ENCODE data around the gene PCDHA3.
A peak's percentile ranks its signal among the peaks of the same experiment; 100 is the strongest.
"Not testable (repeated sequence)": the region's sequence is repeated elsewhere in the genome, so short reads cannot be mapped to it uniquely, and the experiment has no call there.

The PCDHA3 gene

DNA sequence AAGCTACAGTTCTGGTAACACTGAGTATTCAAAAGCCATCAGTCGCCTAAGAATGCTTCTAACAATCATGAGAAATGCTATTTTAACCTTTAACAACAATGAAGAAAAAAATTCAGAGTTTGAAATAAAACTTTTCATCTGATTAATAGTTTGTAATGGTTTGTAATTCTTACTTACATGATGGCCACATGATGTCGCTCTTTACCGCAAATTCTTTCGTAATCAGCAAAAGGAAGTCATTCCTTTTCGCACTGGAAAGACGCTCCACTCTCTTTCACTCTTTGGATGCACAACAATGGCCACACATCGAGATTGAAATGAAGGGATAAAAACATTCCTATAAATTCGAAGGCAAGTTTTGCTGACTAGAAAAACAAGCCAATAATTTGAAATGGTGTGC is 33.1 kb downstream of the PCDHA3 start, which contains the start of gene PCDHA7:
Gene PCDHA7 (plus strand): TSS at position 277 of the 400 bp plus-strand sequence. CDS start 115 bp downstream, at position 392.
- DNase-seq (ENCODE audit: insufficient read length, low spot score) (no peak), FAIRE-seq (no peak)
- TF ChIP-seq POLR2A (IDR thresholded peaks at IDR 0.05; ENCODE audit: low read depth, low read length): no peak

DNA sequence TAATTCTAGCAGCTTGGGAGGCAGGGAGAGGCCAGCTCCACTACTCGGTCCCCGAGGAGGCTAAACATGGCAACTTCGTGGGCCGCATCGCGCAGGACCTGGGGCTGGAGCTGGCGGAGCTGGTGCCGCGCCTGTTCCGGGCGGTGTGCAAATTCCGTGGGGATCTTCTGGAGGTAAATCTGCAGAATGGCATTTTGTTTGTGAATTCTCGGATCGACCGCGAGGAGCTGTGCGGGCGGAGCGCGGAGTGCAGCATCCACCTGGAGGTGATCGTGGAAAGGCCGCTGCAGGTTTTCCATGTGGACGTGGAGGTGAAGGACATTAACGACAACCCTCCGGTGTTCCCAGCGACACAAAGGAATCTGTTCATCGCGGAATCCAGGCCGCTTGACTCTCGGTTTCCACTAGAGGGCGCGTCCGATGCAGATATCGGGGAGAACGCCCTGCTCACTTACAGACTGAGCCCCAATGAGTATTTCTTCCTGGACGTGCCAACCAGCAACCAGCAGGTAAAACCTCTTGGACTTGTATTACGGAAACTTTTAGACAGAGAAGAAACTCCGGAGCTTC is 33.7 kb downstream of the PCDHA3 start:
- not testable (repeated sequence) for DNase-seq (ENCODE audit: insufficient read length, low spot score); FAIRE-seq

DNA sequence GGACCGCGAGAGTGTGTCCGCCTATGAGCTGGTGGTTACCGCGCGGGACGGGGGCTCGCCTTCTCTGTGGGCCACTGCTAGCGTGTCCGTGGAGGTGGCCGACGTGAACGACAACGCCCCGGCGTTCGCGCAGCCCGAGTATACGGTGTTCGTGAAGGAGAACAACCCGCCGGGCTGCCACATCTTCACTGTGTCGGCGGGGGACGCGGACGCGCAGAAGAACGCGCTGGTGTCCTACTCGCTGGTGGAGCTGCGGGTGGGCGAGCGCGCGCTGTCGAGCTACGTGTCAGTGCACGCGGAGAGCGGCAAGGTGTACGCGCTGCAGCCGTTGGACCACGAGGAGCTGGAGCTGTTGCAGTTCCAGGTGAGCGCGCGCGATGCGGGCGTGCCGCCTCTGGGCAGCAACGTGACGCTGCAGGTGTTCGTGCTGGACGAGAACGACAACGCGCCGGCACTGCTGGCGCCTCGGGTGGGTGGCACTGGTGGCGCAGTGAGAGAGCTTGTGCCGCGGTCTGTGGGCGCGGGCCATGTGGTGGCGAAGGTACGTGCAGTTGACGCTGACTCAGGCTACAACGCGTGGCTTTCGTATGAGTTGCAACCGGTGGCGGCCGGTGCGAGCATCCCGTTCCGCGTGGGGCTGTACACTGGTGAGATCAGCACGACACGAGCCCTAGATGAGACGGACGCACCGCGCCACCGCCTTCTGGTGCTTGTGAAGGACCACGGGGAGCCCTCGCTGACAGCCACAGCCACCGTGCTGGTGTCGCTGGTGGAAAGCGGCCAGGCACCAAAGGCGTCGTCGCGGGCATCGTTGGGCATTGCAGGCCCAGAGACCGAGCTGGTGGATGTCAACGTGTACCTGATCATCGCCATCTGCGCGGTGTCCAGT is 35.0 kb downstream of the PCDHA3 start:
- no peak for FAIRE-seq
- no peak for DNase-seq (ENCODE audit: insufficient read length, low spot score)
- no peak for TF ChIP-seq POLR2A (IDR thresholded peaks at IDR 0.05; ENCODE audit: low read depth, low read length)

DNA sequence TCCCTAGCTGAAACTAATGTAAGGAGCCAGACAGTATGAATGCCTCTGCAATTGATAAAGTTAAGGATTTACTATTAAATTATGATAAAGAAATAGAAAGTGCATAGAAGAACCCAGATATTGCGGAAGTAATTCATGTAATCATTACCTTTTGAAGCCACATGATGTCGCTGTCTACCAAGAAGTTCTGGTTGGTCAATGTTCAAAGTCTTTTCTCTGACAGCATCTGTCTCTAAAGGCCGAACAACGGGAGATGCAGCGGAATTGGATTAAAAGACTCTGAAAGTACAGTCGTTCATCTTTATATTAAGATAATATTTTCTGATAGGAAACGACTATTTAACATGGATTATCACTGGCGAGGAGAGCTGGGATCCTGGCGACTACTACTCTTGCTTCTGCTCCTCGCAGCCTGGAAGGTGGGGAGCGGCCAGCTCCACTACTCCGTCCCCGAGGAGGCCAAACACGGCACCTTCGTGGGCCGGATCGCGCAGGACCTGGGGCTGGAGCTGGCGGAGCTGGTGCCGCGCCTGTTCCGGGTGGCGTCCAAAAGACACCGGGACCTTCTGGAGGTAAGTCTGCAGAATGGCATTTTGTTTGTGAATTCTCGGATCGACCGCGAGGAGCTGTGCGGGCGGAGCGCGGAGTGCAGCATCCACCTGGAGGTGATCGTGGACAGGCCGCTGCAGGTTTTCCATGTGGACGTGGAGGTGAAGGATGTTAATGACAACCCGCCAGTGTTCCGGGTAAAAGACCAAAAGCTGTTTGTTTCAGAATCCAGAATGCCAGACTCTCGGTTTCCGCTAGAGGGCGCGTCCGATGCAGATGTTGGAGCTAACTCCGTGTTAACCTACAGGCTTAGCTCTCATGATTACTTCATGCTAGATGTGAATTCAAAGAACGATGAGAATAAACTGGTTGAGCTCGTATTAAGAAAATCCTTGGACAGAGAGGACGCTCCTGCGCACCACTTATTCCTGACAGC is 40.4 kb downstream of the PCDHA3 start, which contains the start of gene PCDHA8:
Gene PCDHA8 (plus strand): TSS at position 210 of the 985 bp plus-strand sequence. CDS start 135 bp downstream, at position 345.
- peak; percentile 23 for DNase-seq (ENCODE audit: insufficient read length, low spot score)
- FAIRE-seq: peak; percentile 62
- no peak for TF ChIP-seq POLR2A (IDR thresholded peaks at IDR 0.05; ENCODE audit: low read depth, low read length)

DNA sequence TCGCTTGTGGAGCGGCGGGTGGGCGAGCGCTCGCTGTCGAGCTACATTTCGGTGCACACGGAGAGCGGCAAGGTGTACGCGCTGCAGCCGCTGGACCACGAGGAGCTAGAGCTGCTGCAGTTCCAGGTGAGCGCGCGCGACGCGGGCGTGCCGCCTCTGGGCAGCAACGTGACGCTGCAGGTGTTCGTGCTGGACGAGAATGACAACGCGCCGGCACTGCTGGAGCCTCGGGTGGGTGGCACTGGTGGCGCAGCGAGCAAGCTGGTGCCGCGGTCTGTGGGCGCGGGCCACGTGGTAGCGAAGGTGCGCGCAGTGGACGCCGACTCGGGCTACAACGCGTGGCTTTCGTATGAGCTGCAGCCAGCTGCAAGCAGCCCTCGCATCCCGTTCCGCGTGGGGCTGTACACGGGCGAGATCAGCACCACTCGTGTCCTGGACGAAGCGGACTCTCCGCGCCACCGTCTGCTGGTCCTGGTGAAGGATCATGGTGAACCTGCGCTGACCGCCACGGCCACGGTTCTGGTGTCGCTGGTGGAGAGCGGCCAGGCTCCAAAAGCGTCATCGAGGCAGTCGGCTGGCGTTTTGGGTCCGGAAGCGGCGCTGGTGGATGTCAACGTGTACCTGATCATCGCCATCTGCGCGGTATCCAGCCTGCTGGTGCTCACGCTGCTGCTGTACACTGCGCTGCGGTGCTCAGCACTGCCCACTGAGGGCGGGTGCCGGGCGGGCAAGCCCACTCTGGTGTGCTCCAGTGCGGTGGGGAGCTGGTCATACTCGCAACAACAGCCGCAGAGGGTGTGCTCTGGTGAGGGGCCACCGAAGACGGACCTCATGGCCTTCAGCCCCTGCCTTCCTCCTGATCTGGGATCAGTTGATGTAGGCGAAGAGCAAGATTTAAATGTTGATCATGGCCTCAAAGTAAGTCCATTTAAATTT is 42.2 kb downstream of the PCDHA3 start:
- no peak for FAIRE-seq

DNA sequence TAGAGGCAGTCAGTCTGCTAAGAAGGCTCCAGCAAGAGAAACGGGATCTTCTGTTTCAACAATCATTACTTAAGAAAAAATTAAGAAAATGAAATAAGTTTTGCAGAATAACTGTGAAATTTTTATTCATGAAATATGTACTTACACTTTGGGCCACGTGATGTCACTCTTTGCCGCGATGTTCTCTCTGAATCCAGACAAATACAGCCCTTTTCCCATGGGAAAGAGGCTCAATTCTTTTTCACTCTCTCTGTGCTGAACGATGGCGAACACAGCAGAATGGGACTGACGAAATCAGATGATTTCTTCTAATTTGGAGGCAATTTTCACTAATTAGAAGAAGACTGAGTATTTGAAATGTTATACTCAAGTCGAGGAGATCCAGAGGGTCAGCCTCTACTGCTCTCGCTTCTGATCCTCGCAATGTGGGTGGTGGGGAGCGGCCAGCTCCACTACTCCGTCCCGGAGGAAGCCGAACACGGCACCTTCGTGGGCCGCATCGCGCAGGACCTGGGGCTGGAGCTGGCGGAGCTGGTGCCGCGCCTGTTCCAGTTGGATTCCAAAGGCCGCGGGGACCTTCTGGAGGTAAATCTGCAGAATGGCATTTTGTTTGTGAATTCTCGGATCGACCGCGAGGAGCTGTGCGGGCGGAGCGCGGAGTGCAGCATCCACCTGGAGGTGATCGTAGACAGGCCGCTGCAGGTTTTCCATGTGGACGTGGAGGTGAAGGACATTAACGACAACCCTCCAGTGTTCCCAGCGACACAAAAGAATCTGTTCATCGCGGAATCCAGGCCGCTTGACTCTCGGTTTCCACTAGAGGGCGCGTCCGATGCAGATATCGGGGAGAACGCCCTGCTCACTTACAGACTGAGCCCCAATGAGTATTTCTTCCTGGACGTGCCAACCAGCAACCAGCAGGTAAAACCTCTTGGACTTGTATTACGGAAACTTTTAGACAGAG is 47.6 kb downstream of the PCDHA3 start, which contains the start of gene PCDHA9:
Gene PCDHA9 (plus strand): TSS at position 244 of the 964 bp plus-strand sequence. CDS start 114 bp downstream, at position 358.
- not testable (repeated sequence) for DNase-seq (ENCODE audit: insufficient read length, low spot score); FAIRE-seq

More for the DNA sequence above, 42.2 kb downstream of the PCDHA3 start:
- no peak for DNase-seq (ENCODE audit: insufficient read length, low spot score)
- TF ChIP-seq POLR2A (IDR thresholded peaks at IDR 0.05; ENCODE audit: low read depth, low read length): no peak

DNA sequence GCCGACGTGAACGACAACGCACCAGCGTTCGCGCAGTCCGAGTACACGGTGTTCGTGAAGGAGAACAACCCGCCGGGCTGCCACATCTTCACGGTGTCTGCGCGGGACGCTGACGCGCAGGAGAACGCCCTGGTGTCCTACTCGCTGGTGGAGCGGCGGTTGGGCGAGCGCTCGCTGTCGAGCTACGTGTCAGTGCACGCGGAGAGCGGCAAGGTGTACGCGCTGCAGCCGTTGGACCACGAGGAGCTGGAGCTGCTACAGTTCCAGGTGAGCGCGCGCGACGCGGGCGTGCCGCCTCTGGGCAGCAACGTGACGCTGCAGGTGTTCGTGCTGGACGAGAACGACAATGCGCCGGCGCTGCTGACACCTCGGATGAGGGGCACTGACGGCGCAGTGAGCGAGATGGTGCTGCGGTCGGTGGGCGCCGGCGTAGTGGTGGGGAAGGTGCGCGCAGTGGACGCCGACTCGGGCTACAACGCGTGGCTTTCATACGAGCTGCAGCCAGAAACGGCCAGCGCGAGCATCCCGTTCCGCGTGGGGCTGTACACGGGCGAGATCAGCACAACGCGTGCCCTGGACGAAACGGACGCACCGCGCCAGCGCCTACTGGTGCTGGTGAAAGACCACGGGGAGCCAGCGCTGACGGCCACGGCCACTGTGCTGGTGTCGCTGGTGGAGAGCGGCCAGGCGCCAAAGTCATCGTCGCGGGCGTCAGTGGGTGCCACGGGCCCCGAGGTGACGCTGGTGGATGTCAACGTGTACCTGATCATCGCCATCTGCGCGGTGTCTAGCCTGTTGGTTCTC is 49.2 kb downstream of the PCDHA3 start:
- DNase-seq (ENCODE audit: insufficient read length, low spot score); FAIRE-seq: not testable (repeated sequence)

Measured in H54 (cell line).